Measurements from ENCODE around the gene PDZD4.

PDZD4 gene

DNA sequence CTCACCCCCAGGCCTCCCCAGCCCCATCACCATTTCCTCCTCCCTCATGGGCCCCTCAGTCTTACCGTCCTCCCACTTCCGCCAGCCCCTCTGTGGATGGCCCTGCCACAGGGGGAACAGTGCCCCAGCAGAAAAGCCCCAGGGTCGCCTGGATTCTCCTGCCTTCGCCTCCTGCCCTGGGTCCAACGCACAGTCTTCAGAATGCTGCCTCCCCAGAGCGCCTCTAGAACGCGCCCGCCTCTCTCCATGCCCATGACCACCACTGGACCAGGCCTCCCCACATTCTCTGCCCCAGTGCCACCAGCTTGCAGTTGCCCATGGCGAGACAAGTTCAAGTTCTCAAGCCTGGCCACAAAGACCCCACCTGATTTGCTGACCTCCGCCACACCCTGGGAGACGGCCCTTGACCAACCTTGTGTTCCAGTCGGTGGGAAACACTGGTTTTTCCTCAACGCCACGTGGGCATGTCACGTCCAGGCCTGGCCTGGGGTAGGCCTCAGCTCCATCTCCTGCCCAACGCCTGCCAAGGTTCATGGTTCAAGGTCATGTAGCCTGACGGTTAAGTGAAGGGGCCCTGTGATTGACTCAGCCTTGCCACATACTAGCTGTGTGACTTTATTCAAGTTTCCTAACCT is 66.9 kb downstream of the PDZD4 start:
- DNase-seq (ENCODE audit: low spot score) (no peak), FAIRE-seq (no peak)

GRCh38 chrX:153762626-153763173 is 67.6 kb downstream of the PDZD4 start:
- DNase-seq (ENCODE audit: low spot score) (no peak), FAIRE-seq (no peak)

GRCh38 chrX:153761863-153762262 is 68.5 kb downstream of the PDZD4 start:
- no peak for DNase-seq (ENCODE audit: low spot score)
- FAIRE-seq: no peak

DNA sequence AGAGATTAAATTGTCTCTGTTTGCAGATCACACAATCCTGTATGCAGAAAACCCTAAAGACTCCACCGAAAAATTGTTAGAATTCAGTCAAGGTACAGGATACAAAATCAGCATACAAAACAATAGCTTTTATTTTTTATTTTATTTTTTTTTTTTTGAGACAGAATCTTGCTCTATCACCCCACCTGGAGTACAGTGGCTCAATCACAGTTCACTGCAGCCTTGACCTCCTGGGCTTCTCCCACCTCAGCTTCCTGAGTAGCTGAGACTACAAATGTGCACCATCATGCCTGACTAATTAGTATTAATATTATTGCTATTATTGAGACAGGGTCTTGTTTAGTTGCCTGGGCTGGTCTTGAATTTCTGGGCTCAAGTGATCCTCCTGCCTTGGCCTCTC is 75.2 kb downstream of the PDZD4 start:
- no peak for FAIRE-seq

More for the DNA sequence above, 75.2 kb downstream of the PDZD4 start:
- DNase-seq (ENCODE audit: low spot score): no peak

Data from RCC 7860 (cell line).